ENCODE results near the gene SMARCC2. TPM values are rescaled to one million over a fixed set of nuclear protein-coding genes. Genes with fewer than 3 reads are reported as not detected.

The SMARCC2 gene
- total and polyA plus RNA-seq, 9 of the 15 experiments (the other 6 are each of a cell fraction or from before 2014, with no cell fraction given) = 11.9 to 86.0 (median 36.6) TPM

GRCh38 chr12:56221757-56222530, 32.7 kb upstream of the SMARCC2 start, which contains the start of gene RNF41 (continued):
- TF ChIP-seq, protein P1, sequence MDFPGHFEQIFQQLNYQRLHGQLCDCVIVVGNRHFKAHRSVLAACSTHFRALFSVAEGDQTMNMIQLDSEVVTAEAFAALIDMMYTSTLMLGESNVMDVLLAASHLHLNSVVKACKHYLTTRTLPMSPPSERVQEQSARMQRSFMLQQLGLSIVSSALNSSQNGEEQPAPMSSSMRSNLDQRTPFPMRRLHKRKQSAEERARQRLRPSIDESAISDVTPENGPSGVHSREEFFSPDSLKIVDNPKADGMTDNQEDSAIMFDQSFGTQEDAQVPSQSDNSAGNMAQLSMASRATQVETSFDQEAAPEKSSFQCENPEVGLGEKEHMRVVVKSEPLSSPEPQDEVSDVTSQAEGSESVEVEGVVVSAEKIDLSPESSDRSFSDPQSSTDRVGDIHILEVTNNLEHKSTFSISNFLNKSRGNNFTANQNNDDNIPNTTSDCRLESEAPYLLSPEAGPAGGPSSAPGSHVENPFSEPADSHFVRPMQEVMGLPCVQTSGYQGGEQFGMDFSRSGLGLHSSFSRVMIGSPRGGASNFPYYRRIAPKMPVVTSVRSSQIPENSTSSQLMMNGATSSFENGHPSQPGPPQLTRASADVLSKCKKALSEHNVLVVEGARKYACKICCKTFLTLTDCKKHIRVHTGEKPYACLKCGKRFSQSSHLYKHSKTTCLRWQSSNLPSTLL (IDR thresholded peaks at IDR 0.05) = no peak
- TF ChIP-seq KDM4B (IDR thresholded peaks at IDR 0.05; ENCODE audit: borderline replicate concordance in 2 of 2, low read depth in 1 of 2) (no peak; a peak in 1 of 4 replicates), ZNF224 (CRISPR knock-in tag; IDR thresholded peaks at IDR 0.05) (no peak), SMAD3 (CRISPR knock-in tag; conservative IDR thresholded peaks at IDR 0.05) (no peak), GATA2 (CRISPR knock-in tag; IDR thresholded peaks at IDR 0.05) (no peak), FOXJ3 (CRISPR knock-in tag; IDR thresholded peaks at IDR 0.05) (no peak), POLR2A (conservative IDR thresholded peaks at IDR 0.05) (peak; percentile 96), ZZZ3 (IDR thresholded peaks at IDR 0.05) (no peak), ZNF140 (CRISPR knock-in tag; IDR thresholded peaks at IDR 0.05) (no peak), C11orf30 (IDR thresholded peaks at IDR 0.05; ENCODE audit: low read depth) (no peak), KLF13 (tag; IDR thresholded peaks at IDR 0.05; ENCODE audit: borderline replicate concordance, low read depth) (no peak), KLF1 (tag; IDR thresholded peaks at IDR 0.05) (no peak), NFIX (CRISPR knock-in tag; IDR thresholded peaks at IDR 0.05; ENCODE audit: low read depth) (no peak), HNRNPL (IDR thresholded peaks at IDR 0.05; ENCODE audit: low read depth, low read length) (no peak), ZNF384 (IDR thresholded peaks at IDR 0.05; ENCODE audit: low read depth, low read length) (no peak), KAT7 (CRISPR knock-in tag; IDR thresholded peaks at IDR 0.05; ENCODE audit: borderline replicate concordance) (0 out of 2 replicates have a peak, but pooled peaks have one; percentile 7), CBX1 (IDR thresholded peaks at IDR 0.05; ENCODE audit: low read depth) (0 out of 2 replicates have a peak, but pooled peaks have one; percentile 25), SNIP1 (IDR thresholded peaks at IDR 0.05; ENCODE audit: low read depth) (peak; percentile 71), ARID1B (IDR thresholded peaks at IDR 0.05) (no peak; the same call in 1 of the 2 replicates), PCBP1 (IDR thresholded peaks at IDR 0.05; ENCODE audit: low read depth, low read length, poor library complexity, severe bottlenecking) (peak; percentile 56), DACH1 (IDR thresholded peaks at IDR 0.05; ENCODE audit: partially characterized antibody) (no peak), MAZ (CRISPR knock-in tag; conservative IDR thresholded peaks at IDR 0.05 in 1 of 2, IDR thresholded peaks at IDR 0.05 in 1 of 2) (peak in 1 of 2 experiments; percentile 55; a peak in 1 of 4 replicates)
- TF ChIP-seq, protein P2, sequence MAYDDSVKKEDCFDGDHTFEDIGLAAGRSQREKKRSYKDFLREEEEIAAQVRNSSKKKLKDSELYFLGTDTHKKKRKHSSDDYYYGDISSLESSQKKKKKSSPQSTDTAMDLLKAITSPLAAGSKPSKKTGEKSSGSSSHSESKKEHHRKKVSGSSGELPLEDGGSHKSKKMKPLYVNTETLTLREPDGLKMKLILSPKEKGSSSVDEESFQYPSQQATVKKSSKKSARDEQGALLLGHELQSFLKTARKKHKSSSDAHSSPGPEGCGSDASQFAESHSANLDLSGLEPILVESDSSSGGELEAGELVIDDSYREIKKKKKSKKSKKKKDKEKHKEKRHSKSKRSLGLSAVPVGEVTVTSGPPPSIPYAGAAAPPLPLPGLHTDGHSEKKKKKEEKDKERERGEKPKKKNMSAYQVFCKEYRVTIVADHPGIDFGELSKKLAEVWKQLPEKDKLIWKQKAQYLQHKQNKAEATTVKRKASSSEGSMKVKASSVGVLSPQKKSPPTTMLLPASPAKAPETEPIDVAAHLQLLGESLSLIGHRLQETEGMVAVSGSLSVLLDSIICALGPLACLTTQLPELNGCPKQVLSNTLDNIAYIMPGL (CRISPR knock-in tag; IDR thresholded peaks at IDR 0.05) = no peak
- TF ChIP-seq, protein P3, sequence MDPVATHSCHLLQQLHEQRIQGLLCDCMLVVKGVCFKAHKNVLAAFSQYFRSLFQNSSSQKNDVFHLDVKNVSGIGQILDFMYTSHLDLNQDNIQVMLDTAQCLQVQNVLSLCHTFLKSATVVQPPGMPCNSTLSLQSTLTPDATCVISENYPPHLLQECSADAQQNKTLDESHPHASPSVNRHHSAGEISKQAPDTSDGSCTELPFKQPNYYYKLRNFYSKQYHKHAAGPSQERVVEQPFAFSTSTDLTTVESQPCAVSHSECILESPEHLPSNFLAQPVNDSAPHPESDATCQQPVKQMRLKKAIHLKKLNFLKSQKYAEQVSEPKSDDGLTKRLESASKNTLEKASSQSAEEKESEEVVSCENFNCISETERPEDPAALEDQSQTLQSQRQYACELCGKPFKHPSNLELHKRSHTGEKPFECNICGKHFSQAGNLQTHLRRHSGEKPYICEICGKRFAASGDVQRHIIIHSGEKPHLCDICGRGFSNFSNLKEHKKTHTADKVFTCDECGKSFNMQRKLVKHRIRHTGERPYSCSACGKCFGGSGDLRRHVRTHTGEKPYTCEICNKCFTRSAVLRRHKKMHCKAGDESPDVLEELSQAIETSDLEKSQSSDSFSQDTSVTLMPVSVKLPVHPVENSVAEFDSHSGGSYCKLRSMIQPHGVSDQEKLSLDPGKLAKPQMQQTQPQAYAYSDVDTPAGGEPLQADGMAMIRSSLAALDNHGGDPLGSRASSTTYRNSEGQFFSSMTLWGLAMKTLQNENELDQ (CRISPR knock-in tag; IDR thresholded peaks at IDR 0.05; ENCODE audit: borderline replicate concordance) = no peak

Measured in K562 (cell line).